GM23338 (cell line): ENCODE measurements around the gene MALRD1.

ENCODE experiments used
- CREB1 ChIP-seq: fragments of 250-450 bp; sonication (Bioruptor Pico); IDR thresholded peaks from 2 replicates; pipeline ENCODE4 v1.5.0; 2020; ENCODE audit warnings: low read depth, mild to moderate bottlenecking, moderate library complexity
- EZH2 ChIP-seq: fragments of 200-600 bp; sonication (generic); IDR thresholded peaks from one replicate; pipeline ENCODE4 v1.8.0; 2017; ENCODE audit warnings: antibody characterized with exemption, mild to moderate bottlenecking, low read depth; ENCODE audit not compliant: unreplicated experiment
- EZH2phosphoT487 ChIP-seq: fragments of 200-600 bp; sonication (generic); IDR thresholded peaks from one replicate; pipeline ENCODE4 v1.8.1; 2018; ENCODE audit warnings: antibody characterized with exemption; ENCODE audit not compliant: unreplicated experiment
- JUNB ChIP-seq: IDR thresholded peaks from one replicate; pipeline ENCODE4 v1.6.1; 2016; ENCODE audit warnings: antibody characterized with exemption; ENCODE audit not compliant: unreplicated experiment
- NANOG ChIP-seq: IDR thresholded peaks from 2 replicates; pipeline ENCODE4 v1.6.1; 2016; ENCODE audit warnings: antibody characterized with exemption, borderline replicate concordance
- POLR2AphosphoS5 ChIP-seq: IDR thresholded peaks from 2 replicates; pipeline ENCODE4 v1.6.1; 2016; ENCODE audit warnings: antibody characterized with exemption, low read depth
- STAT1 ChIP-seq: IDR thresholded peaks from one replicate; pipeline ENCODE4 v1.6.1; 2016; ENCODE audit warnings: antibody characterized with exemption; ENCODE audit not compliant: unreplicated experiment
- TF ChIP-seq, protein P1 (sequence below), 2 experiments: fragments of 200-600 bp in 1 of 2; sonication (generic) in 1 of 2; conservative IDR thresholded peaks; 2 replicates each; pipeline versions ENCODE4 v1.5.1 to v1.6.1; 2016 to 2017; ENCODE audit warnings: antibody characterized with exemption in 2 of 2, low read depth in 2 of 2, mild to moderate bottlenecking in 2 of 2, moderate library complexity in 1 of 2
- TF ChIP-seq, protein P2 (sequence below): IDR thresholded peaks from one replicate; pipeline ENCODE4 v1.6.1; 2018; ENCODE audit warnings: antibody characterized with exemption; ENCODE audit not compliant: unreplicated experiment

DNA sequence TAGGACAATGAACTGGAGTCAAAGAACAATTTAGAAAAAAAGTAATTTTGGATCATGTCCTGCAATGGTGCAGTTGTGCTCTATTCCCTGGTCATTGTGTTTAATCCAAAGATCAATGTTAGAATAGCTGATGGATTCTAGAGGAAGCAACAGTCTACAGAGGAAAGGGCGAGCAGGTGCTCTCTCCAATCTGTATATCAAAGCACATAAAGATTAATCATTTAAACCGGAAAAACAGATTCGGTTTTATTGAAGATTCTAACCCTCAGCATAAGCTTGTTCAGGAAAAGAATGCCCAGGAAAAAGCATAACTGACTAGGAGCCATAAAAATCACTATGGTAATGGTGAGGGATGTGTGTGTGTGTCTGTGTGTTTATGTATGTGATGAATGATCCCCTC lies 110.3 kb downstream of the MALRD1 start:
- TF ChIP-seq, protein P1, sequence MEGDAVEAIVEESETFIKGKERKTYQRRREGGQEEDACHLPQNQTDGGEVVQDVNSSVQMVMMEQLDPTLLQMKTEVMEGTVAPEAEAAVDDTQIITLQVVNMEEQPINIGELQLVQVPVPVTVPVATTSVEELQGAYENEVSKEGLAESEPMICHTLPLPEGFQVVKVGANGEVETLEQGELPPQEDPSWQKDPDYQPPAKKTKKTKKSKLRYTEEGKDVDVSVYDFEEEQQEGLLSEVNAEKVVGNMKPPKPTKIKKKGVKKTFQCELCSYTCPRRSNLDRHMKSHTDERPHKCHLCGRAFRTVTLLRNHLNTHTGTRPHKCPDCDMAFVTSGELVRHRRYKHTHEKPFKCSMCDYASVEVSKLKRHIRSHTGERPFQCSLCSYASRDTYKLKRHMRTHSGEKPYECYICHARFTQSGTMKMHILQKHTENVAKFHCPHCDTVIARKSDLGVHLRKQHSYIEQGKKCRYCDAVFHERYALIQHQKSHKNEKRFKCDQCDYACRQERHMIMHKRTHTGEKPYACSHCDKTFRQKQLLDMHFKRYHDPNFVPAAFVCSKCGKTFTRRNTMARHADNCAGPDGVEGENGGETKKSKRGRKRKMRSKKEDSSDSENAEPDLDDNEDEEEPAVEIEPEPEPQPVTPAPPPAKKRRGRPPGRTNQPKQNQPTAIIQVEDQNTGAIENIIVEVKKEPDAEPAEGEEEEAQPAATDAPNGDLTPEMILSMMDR (conservative IDR thresholded peaks at IDR 0.05; ENCODE audit: low read depth in 2 of 2) = no peak
- TF ChIP-seq EZH2 (no peak), POLR2AphosphoS5 (no peak), STAT1 (no peak), CREB1 (CRISPR knock-in tag) (no peak), EZH2phosphoT487 (no peak), JUNB (no peak), NANOG (no peak)
- TF ChIP-seq, protein P2, sequence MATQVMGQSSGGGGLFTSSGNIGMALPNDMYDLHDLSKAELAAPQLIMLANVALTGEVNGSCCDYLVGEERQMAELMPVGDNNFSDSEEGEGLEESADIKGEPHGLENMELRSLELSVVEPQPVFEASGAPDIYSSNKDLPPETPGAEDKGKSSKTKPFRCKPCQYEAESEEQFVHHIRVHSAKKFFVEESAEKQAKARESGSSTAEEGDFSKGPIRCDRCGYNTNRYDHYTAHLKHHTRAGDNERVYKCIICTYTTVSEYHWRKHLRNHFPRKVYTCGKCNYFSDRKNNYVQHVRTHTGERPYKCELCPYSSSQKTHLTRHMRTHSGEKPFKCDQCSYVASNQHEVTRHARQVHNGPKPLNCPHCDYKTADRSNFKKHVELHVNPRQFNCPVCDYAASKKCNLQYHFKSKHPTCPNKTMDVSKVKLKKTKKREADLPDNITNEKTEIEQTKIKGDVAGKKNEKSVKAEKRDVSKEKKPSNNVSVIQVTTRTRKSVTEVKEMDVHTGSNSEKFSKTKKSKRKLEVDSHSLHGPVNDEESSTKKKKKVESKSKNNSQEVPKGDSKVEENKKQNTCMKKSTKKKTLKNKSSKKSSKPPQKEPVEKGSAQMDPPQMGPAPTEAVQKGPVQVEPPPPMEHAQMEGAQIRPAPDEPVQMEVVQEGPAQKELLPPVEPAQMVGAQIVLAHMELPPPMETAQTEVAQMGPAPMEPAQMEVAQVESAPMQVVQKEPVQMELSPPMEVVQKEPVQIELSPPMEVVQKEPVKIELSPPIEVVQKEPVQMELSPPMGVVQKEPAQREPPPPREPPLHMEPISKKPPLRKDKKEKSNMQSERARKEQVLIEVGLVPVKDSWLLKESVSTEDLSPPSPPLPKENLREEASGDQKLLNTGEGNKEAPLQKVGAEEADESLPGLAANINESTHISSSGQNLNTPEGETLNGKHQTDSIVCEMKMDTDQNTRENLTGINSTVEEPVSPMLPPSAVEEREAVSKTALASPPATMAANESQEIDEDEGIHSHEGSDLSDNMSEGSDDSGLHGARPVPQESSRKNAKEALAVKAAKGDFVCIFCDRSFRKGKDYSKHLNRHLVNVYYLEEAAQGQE = no peak
